ENCODE measurements around the gene CALML6. TPM values are rescaled to one million over a fixed set of nuclear protein-coding genes. Genes with fewer than 3 reads are reported as not detected.

Gene CALML6
- total RNA-seq, 1 experiment from 2014 or later, result 1.7 TPM

GRCh38 chr1:1895456-1896336 lies 19.4 kb upstream of the CALML6 start:
- H3K4me3 Mint-ChIP-seq, result no peak overlapping the region
- TF ChIP-seq CTCF (conservative IDR thresholded peaks at IDR 0.05), result no peak
- Histone ChIP-seq H4K20me1 (ENCODE audit: control insufficient read depth, insufficient read depth, insufficient read length) (no peaks in the 10 kb centered on the region), H4K8ac (replicated peaks; ENCODE audit: insufficient read length, low read depth, low read length) (no peak overlapping the region), H3K4ac (ENCODE audit: low read depth, low read length) (no peak overlapping the region), H3K4me2 (ENCODE audit: insufficient read depth, insufficient read length, low read length) (no peak overlapping the region), H3K79me2 (ENCODE audit: insufficient read depth, low read length) (no peaks in the 10 kb centered on the region; the same call in 1 of the 2 replicates), H3K23me2 (ENCODE audit: insufficient read length, low read depth, low read length, poor library complexity, severe bottlenecking) (peaks cover 6% of the 10 kb centered on the region), H3K27me3 (ENCODE audit: insufficient read depth, low read length) (no peaks in the 10 kb centered on the region; the same call in none of the 2 replicates), H2AFZ (ENCODE audit: low read length) (no peak overlapping the region), H2BK20ac (ENCODE audit: low read depth, low read length, poor library complexity, severe bottlenecking) (no peak overlapping the region), H3K27ac (ENCODE audit: insufficient read length, low read depth, low read length) (no peak overlapping the region), H3K56ac (ENCODE audit: insufficient read length, low read depth, low read length) (no peak overlapping the region), H2BK120ac (ENCODE audit: low read depth, low read length, poor library complexity, severe bottlenecking) (no peak overlapping the region), H3K14ac (ENCODE audit: insufficient read depth, low read length) (no peak overlapping the region; the same call in 1 of the 2 replicates), H3K79me1 (ENCODE audit: insufficient read depth, low read depth, low read length, poor library complexity, severe bottlenecking) (no peaks in the 10 kb centered on the region), H3T11ph (ENCODE audit: low read length) (no peak overlapping the region), H3K9me3 (ENCODE audit: control insufficient read depth, low read depth, low read length) (no peaks in the 10 kb centered on the region), H3K4me1 (ENCODE audit: insufficient read depth, low read length) (peaks cover 5% of the 10 kb centered on the region; the same call in 1 of the 2 replicates), H2BK12ac (ENCODE audit: insufficient read length, low read depth, low read length) (no peak overlapping the region), H2BK5ac (ENCODE audit: insufficient read length, low read length) (no peak overlapping the region), H2AK5ac (ENCODE audit: insufficient read length, low read length) (no peak overlapping the region), H3K9ac (ENCODE audit: extremely low read depth, insufficient read length, low read length) (no peak overlapping the region), H4K91ac (ENCODE audit: insufficient read length, low read depth, low read length) (no peak overlapping the region), H3K23ac (ENCODE audit: insufficient read length, low read depth, low read length) (no peak overlapping the region), H3K18ac (ENCODE audit: insufficient read length, low read depth, low read length) (no peak overlapping the region), H2BK15ac (ENCODE audit: low read depth, low read length) (no peak overlapping the region), H4K5ac (ENCODE audit: insufficient read length, low read depth, low read length) (no peak overlapping the region)
- no CpG with 5 or more reads among the region's 14 CpGs for WGBS (ENCODE audit: extremely low coverage, insufficient read length, low lambda C conversion rate)
- no peaks in the 10 kb centered on the region; a peak in 1 of 7 replicates for H3K36me3 Mint-ChIP-seq (ENCODE audit: insufficient read depth in 1 of 3, low read depth in 3 of 3)
- peak overlapping the region in 1 of 3 experiments; percentile 62; a peak in 1 of 7 replicates for H3K27ac Mint-ChIP-seq
- no peaks in the 10 kb centered on the region; a peak in 1 of 5 replicates for H3K9me3 Mint-ChIP-seq
- H3K4me1 Mint-ChIP-seq, result peaks cover 29 to 36% of the 10 kb centered on the region in 2 experiments
- DNase-seq, result no peak
- peaks cover 8% of the 10 kb centered on the region for H3K27me3 Mint-ChIP-seq (ENCODE audit: low read depth)

All from H9 (cell line).